NCI-H82 (cell line): Measurements from ENCODE around the gene ZBTB17.
A peak's percentile ranks its signal among the peaks of the same experiment; 100 is the strongest.
"Not testable (repeated sequence)": the region's sequence is repeated elsewhere in the genome, so short reads cannot be mapped to it uniquely, and the experiment has no call there.

Experiments
- DNase-seq: peaks from one replicate; lab custom pipeline; 2025; lab: John Stamatoyannopoulos, UW

ZBTB17 gene

GRCh38 chr1:15988856-15989736 is 13.2 kb upstream of the ZBTB17 start:
- no peak for DNase-seq

GRCh38 chr1:15985611-15986297 is 9.9 kb upstream of the ZBTB17 start:
- DNase-seq: no peak

- DNase-seq: no peak
Observed at GRCh38 chr1:15983275-15983674, 7.4 kb upstream of the ZBTB17 start.

- no peak for DNase-seq
Observed at GRCh38 chr1:15981679-15982078, 5.8 kb upstream of the ZBTB17 start.

DNA sequence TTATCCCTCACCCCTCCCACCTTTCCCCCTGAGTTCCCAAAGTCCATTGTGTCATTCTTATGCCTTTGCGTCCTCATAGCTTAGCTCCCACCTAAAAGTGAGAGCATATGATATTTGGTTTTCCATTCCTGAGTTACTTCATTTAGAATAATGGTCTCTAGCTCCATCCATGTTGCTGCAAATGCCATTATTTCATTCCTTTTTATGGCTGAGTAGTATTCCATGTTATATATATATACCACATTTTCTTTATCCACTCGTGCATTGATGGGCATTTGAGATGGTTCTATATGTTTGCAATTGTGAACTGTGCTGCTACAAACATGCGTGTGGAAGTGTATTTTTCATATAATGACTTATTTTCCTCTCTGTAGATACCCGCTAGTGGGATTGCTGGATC is 2.0 kb upstream of the ZBTB17 start:
- not testable (repeated sequence) for DNase-seq

GRCh38 chr1:15975358-15975804 is 520 bp downstream of the ZBTB17 start:
- peak; percentile 76 for DNase-seq

GRCh38 chr1:15974855-15975254 is 1.0 kb downstream of the ZBTB17 start:
- DNase-seq: no peak

GRCh38 chr1:15973772-15974171 is 2.1 kb downstream of the ZBTB17 start:
- peak; percentile 28 for DNase-seq

- no peak for DNase-seq
Observed at GRCh38 chr1:15972409-15972808, 3.5 kb downstream of the ZBTB17 start.

DNA sequence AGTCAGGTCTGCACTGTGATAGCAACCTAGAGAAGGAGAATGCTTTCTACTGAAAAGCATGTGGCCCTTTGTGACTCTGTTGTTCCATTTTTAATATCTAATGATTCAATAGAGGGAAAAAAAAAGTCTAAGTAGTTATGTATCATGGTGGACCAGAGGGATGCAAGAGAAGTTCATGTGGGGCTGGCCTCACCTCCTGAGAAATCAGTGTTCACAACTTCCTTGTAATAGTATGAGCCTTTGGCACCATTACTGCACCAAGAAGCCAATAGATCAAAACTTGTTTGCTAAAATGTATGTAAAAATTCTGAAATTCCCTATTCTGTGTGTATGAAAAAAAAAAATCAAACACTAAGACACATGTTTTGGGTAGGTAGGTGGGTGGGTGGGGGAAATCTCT is 5.0 kb downstream of the ZBTB17 start:
- DNase-seq: no peak

GRCh38 chr1:15969321-15969880 is 6.5 kb downstream of the ZBTB17 start:
- no peak for DNase-seq

DNA sequence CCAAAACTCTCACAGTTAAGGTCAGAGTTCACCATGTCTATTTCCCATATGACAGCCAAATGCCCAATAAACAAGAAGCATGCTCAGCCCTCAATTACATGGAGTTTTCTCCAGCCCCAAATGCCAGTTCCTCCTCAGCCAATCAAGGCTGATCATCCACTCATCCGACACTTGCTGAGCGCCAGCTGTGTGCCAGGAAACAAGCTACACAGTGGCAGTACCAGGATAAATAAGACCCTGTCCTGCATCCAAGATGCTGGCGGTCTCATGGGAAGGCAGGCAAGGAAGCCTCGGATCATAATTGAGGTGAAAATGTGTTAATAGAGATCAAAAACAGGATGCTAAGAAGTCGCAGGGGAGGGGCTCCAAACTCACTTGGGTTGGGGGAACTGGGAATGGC is 7.7 kb downstream of the ZBTB17 start:
- no peak for DNase-seq

DNA sequence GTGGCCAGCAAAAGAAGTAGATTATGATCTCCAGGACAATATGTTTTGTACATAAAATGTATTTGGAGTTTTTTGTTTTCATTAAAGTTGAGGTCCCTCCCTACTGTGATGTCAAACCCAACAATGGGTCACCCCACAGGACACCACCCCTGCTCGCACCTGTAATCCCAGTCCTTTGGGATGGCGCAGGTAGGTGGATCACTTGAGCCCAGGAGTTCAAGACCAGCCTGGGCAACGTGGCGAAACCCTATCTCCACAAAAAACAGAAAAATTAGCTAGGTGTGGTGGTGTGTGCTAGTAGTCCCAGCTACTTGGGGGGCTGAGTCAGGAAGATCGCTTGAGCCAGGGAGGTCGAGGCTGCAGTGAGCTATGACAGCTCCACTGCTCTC is 9.0 kb downstream of the ZBTB17 start:
- no peak for DNase-seq

- DNase-seq: no peak
Observed at GRCh38 chr1:15966081-15966955, 9.6 kb downstream of the ZBTB17 start.

- DNase-seq: no peak
Observed at GRCh38 chr1:15965228-15965767, 10.6 kb downstream of the ZBTB17 start.

GRCh38 chr1:15963968-15964648 is 11.8 kb downstream of the ZBTB17 start:
- no peak for DNase-seq

DNA sequence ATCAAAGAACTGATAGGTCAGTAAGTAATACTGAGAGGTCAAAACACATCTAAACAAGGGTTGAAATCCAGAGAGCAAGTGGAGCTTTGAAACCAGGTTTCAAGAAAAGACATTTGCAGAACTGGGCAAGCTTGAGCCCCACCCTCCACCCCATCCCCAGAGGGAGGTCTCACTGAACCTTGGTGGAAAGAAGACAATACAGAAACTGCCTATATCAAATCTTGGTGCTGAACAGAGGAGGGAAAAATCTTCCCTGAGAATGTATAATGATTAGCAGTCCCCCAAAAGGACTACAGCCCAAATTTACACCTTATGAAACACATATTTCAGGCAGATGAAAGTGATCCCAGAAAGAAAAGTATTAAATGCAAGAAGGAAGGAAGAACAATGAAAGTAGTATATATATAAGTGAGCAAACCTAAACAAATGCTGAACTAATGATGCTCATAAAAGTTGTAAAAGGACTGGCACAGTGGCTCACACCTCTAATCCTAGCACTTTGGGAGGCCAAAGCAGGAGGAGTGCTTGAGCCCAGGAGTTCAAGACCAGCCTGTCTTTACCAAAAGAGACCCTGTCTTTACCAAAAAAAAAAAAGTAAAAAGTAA is 12.4 kb downstream of the ZBTB17 start:
- DNase-seq: no peak

DNA sequence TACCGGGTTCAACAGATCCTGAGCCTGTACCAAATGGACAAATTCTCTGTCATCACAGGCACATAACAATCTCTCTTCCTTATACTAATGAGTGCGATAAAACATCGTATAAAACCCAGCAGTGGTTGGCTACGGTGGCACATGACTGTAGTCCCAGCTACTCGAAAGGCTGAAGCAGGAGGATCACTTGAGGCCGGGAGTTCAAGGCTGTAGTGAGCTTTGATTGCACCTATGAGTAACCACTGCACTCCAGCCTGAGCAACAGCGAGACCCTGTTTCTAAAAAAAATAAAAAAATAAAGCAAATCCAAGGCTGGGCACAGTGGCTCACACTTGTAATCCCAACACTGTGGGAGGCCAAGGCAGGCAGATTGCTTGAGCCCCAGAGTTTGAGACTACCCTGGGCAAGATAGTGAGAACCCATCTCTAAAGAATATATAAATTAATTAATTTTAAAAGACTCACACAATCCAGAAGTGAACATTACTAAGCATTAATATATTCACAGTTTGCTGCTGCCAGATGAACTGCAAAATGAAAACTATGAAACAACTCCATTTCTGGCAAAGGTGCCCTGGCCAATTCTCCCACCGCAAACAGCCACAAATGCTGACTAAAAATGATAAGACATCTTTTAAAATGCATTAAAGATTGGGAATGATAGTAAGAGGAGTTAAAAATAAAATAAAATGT is 13.1 kb downstream of the ZBTB17 start:
- no peak for DNase-seq

- DNase-seq: no peak
Observed at GRCh38 chr1:15962176-15962575, 13.7 kb downstream of the ZBTB17 start.

- DNase-seq: peak; percentile 71
Observed at GRCh38 chr1:15961492-15961891, 14.4 kb downstream of the ZBTB17 start.
